Activated gamma-delta T cell (primary cell): ENCODE measurements around the gene B3GALT4.
A peak's percentile ranks its signal among the peaks of the same experiment; 100 is the strongest.

Source experiments
- DNase-seq: peaks from one replicate; lab custom pipeline; 2025; lab: John Stamatoyannopoulos, UW

Gene B3GALT4

GRCh38 chr6:33315793-33316602 lies 39.1 kb downstream of the B3GALT4 start:
- DNase-seq: no peak

DNA sequence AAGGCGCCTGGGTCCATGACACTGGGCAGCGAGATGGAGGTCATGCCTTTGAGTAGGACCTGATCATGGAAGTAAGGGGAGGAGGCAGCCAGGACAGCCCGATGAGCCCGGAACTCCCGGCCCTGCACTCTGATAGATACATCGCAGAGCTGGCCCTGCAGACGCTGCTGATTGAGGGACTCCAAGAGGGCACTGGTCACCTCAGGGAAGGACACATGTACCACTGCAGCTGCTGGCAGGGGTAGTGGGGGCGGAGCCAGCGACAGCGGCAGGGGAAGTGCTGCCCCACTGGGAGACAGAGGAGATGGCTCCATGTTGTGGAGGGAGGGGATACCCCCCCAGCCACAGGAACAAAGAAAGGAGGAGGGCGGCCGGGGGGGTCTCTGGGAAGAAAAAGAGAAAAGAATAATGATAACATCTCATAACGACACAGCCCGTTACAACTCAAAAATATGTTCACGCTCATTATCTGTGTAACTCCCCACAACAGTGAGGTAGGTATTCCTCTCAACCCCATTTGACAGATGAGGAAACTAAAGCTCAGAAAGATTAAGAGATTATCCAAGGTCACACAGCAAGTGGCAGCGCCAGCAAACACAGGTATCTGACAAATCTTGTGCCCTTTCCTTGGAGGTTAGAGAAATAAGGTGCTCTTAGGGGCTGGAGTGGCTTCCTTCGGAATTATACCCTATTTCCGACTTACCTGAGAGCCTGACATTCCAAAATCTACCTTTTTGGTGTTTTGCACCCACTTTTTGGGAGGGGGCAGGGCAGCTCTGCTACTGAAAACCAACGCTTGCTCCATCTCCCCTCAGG lies 39.9 kb downstream of the B3GALT4 start:
- DNase-seq: no peak

DNA sequence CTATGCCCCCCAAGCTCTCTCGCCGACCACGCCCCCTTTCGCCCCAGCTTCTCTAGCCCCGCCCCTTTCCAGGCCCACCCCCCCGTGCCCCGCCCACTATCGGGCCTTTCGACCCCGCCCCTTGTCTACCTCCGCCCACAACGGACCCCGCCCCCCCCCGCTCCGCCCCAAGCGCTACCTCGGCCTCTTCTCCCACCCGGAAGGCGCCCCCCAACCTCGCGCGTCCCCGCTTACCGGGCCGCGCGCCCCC lies 40.4 kb downstream of the B3GALT4 start:
- DNase-seq: no peak

DNA sequence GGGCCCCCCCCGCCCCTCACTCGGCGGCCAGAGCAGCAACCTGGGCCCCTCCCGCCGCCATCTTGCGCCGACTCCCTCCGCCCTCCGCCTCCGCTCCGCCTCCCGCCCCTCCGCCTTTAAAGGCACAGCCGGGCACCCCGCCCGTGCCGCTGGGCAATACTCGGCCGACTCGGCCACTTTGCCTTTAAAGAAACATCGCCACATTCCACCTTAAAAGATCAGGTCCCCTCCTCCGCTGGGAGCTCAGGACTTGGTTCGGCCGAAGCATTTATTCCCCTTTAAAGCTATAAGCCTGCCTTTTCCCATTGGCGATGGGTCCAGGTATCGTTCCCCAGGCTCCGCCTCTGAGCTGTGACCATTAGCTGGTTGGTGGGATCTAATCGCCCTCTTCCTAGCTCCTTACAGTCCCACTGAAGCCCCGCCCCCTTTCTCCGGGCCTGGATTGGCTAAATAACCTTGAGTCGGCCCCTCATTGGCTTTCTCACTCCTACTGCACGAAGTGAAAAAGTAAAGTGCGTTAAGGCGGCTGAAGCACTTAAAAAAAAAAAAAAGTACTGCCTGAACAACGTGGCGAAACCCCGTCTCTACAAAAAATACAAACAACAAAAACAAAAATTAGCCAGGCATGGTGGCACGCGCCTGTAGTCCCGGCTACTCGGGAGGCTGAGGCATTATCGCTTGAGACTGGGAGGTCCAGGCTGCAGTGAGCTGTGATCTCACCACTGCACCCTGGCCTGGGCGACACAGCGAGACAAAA lies 40.9 kb downstream of the B3GALT4 start, which contains the start of gene ZBTB22:
Gene ZBTB22, minus strand, starts transcription at position 76 of the 757 bp plus-strand sequence. CDS start 828 bp downstream, outside the sequence.
- DNase-seq: peak; percentile 84

GRCh38 chr6:33318426-33319073 lies 41.6 kb downstream of the B3GALT4 start:
- no peak for DNase-seq

DNA sequence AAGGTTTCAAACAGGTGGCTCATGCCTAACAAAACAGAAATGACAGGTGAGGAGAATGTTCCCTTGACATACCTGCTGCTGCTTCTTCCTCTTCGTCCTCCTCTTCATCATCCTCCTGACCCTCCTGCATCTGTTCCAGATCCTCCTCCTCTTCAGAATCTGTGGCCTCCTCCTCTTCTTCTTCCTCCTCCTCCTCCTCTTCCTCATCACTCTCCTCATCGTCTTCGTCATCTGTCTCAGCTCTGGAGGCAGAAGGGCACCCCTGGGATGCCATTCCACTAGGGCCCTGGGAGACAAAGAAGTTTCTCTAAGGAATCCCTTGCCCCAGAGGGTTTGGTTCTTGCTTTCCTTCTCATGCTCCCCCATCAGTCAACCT lies 43.0 kb downstream of the B3GALT4 start:
- DNase-seq: no peak

DNA sequence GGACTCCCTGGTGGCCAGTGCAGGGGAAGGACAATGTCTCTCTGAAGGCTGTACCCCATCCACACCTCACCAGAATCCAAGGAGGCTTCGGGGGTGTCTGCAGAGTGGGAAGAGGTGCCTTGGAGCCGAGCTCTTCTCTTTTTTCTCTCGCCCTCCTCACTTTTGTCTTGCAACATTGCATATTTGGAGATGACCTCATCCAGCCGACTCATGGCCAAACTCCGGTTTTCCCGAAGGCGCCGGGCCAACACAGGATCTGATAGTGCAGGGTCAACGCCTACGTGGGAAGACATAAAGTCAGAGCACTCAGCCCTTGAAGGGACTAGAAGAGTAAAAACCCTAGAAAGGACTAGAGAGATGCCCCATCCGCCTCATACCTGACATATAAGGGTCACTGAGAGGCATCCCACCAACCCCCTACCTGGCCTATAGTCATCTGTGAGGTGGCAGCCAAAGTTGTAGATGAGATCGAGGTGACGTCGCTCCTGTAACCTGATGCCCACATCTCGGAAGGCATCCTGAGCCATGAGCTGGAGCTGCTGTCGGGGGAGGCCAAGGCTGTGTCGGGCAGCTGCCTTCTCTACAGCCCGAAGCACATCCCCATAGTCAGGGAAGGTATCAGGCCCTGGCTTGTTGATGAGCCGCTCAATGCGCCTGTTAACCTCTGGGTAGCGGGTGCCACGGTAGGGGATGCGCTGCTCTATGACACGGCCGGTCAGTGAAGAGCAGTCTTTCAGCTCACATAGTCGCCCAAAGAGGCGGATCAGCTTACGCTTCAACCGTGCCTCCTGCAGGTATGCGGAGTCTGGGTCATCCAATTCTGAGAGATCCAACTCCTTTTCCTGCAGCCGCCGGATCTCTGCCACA lies 43.6 kb downstream of the B3GALT4 start:
- DNase-seq: no peak

- no peak for DNase-seq
These were observed 44.3 kb downstream of the B3GALT4 start for GRCh38 chr6:33321227-33321626.

- no peak for DNase-seq
These were observed 46.7 kb downstream of the B3GALT4 start for GRCh38 chr6:33323623-33323948.

DNA sequence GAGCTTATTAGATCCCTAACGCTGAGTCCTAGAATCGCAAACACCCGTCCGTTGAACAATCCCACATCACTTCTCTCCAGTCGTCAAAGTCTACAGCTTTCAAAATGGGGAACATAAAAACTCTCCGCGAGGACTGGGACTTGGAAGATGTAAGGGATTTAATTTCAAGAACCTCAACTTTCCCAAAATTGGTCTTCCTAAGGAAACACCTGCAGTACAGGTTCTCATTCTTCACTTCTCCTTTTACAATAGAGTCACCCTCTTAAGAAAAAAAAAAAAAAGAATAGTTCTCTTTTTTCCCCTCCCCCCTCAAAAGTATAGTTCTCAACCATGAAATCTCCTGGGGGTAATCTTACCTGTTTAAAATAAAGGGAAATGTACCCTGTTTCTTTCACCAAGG lies 47.2 kb downstream of the B3GALT4 start:
- no peak for DNase-seq
